A549 (cell line): Measurements from ENCODE around the gene SOX5. TPM values are rescaled to one million over a fixed set of nuclear protein-coding genes. Genes with fewer than 3 reads are reported as not detected.
A peak's percentile ranks its signal among the peaks of the same experiment; 100 is the strongest.

Source experiments
- ATAC-seq, 2 experiments: fragments of 200-7000 bp in 1 of 2; fragments of >200 bp in 1 of 2; cut with Nextera tagmentation in 1 of 2; cut with Tn5 transposase in 1 of 2; 3 replicates each; pipeline versions ENCODE4 v1.8.0 to v1.9.1; 2018 to 2020; ENCODE audit warnings: mild to moderate bottlenecking in 1 of 2, moderate library complexity in 1 of 2
- CTCF ChIA-PET: fragments of 300-600 bp; sonication (Branson Sonifier 250); formaldehyde crosslinking; extraction: SDS; loops from one replicate; lab custom pipeline; 2021; ENCODE audit warnings: antibody characterized with exemption, inconsistent platforms; lab: Yijun Ruan, JAX
- POLR2A ChIA-PET: fragments of 350-600 bp; formaldehyde crosslinking; extraction: SDS; loops from one replicate; lab custom pipeline; 2021; ENCODE audit warnings: antibody characterized with exemption, inconsistent platforms; lab: Yijun Ruan, JAX
- DNase-seq, 2 experiments: peaks; one replicate each; pipeline versions ENCODE4 v3.0.0 to v3.0.0-alpha.2; 2011 to 2016; ENCODE audit warnings: low read depth in 1 of 2, low spot score in 1 of 2
- FAIRE-seq: peaks from 2 replicates; lab custom pipeline; 2011; peaks lifted over from hg19 to GRCh38; lab: Jason Lieb, UNC
- H3K27ac ChIP-seq, 2 experiments: fragments of >200 bp; sonication (Bioruptor Twin); formaldehyde crosslinking; 3 replicates each; pipeline ENCODE4 v1.5.1; 2016 to 2017
- H3K4me1 ChIP-seq: fragments of >200 bp; sonication (Bioruptor Twin); formaldehyde crosslinking; 3 replicates; pipeline ENCODE4 v1.6.1; 2016
- H3K4me2 ChIP-seq: fragments of >200 bp; sonication (Bioruptor Twin); formaldehyde crosslinking; 3 replicates; pipeline ENCODE4 v1.6.1; 2016
- H3K4me3 ChIP-seq: fragments of >200 bp; sonication (Bioruptor Twin); formaldehyde crosslinking; 3 replicates; pipeline ENCODE4 v1.5.1; 2016
- H3K9me3 ChIP-seq: fragments of >200 bp; sonication (Bioruptor Twin); formaldehyde crosslinking; 3 replicates; pipeline ENCODE4 v1.6.1; 2016
- BHLHE40 ChIP-seq: IDR thresholded peaks from 2 replicates; pipeline ENCODE4 v1.6.1; 2012; ENCODE audit warnings: low read depth, low read length, inconsistent platforms
- CBX2 ChIP-seq: fragments of 200-600 bp; sonication (generic); IDR thresholded peaks from 2 replicates; pipeline ENCODE4 v1.6.1; 2016; ENCODE audit warnings: low read depth, mild to moderate bottlenecking, borderline replicate concordance
- CEBPB ChIP-seq, 2 experiments: fragments of >200 bp in 1 of 2; sonication (Bioruptor Twin) in 1 of 2; formaldehyde crosslinking in 1 of 2; IDR thresholded peaks; 2 replicates each; pipeline ENCODE4 v1.6.1; 2012 to 2016
- CHD4 ChIP-seq: fragments of 200-600 bp; sonication (generic); IDR thresholded peaks from 2 replicates; pipeline ENCODE4 v1.6.1; 2016; ENCODE audit warnings: antibody characterized with exemption, mild to moderate bottlenecking, borderline replicate concordance
- EHMT2 ChIP-seq: fragments of 200-600 bp; sonication (generic); IDR thresholded peaks from 2 replicates; pipeline ENCODE4 v1.6.1; 2016; ENCODE audit warnings: antibody characterized with exemption, low read depth, mild to moderate bottlenecking, moderate library complexity
- FOSB ChIP-seq: fragments of 250-450 bp; sonication (Bioruptor Pico); IDR thresholded peaks from 2 replicates; pipeline ENCODE4 v1.5.0; 2020; ENCODE audit warnings: mild to moderate bottlenecking, moderate library complexity
- FOSL2 ChIP-seq, 2 experiments: fragments of 450-650 bp in 1 of 2; fragments of >200 bp in 1 of 2; sonication (Bioruptor Twin) in 1 of 2; formaldehyde crosslinking; IDR thresholded peaks; 2 replicates each; pipeline versions ENCODE4 v1.5.0 to v1.6.1; 2016 to 2020; ENCODE audit warnings: mild to moderate bottlenecking in 1 of 2, moderate library complexity in 1 of 2
- HOXB5 ChIP-seq: fragments of 250-450 bp; sonication (Bioruptor Pico); IDR thresholded peaks from 2 replicates; pipeline ENCODE4 v1.5.0; 2020; ENCODE audit warnings: mild to moderate bottlenecking, moderate library complexity
- JUN ChIP-seq, 2 experiments: fragments of >200 bp; sonication (Bioruptor Twin); formaldehyde crosslinking; IDR thresholded peaks; 2 replicates in 1 of 2; 3 replicates in 1 of 2; pipeline ENCODE4 v1.6.1; 2016 to 2017
- JUNB ChIP-seq: fragments of >200 bp; sonication (Bioruptor Twin); formaldehyde crosslinking; IDR thresholded peaks from 2 replicates; pipeline ENCODE4 v1.6.1; 2016
- MAFK ChIP-seq: fragments of 450-650 bp; IDR thresholded peaks from 2 replicates; pipeline ENCODE4 v1.6.1; 2014; ENCODE audit not compliant: partially characterized antibody
- MAZ ChIP-seq: fragments of 150-350 bp; IDR thresholded peaks from 2 replicates; pipeline ENCODE4 v1.6.1; 2014; ENCODE audit warnings: antibody characterized with exemption, low read depth, low read length, borderline replicate concordance
- PHF8 ChIP-seq: fragments of 200-600 bp; sonication (generic); IDR thresholded peaks from 2 replicates; pipeline ENCODE4 v1.6.1; 2016; ENCODE audit warnings: low read depth, mild to moderate bottlenecking, antibody characterized with exemption, moderate library complexity, borderline replicate concordance
- RAD21 ChIP-seq, 2 experiments: fragments of >200 bp in 1 of 2; sonication (Bioruptor Twin) in 1 of 2; formaldehyde crosslinking in 1 of 2; IDR thresholded peaks in 1 of 2; conservative IDR thresholded peaks in 1 of 2; 2 replicates in 1 of 2; 3 replicates in 1 of 2; pipeline ENCODE4 v1.6.1; 2012 to 2018; ENCODE audit warnings: inconsistent platforms in 1 of 2
- RARB ChIP-seq: fragments of 250-450 bp; sonication (Bioruptor Pico); IDR thresholded peaks from 2 replicates; pipeline ENCODE4 v1.8.0; 2021; ENCODE audit warnings: mild to moderate bottlenecking, moderate library complexity
- RCOR1 ChIP-seq: fragments of 150-350 bp; IDR thresholded peaks from 2 replicates; pipeline ENCODE4 v1.6.1; 2014; ENCODE audit warnings: antibody characterized with exemption, low read length, low read depth
- TP53 ChIP-seq: fragments of 250-450 bp; sonication (Bioruptor Pico); IDR thresholded peaks from 2 replicates; pipeline ENCODE4 v1.5.0; 2021; ENCODE audit warnings: mild to moderate bottlenecking, moderate library complexity
- ZSCAN20 ChIP-seq: fragments of 250-450 bp; sonication (Bioruptor Pico); IDR thresholded peaks from 2 replicates; pipeline ENCODE4 v1.8.0; 2022; ENCODE audit warnings: mild to moderate bottlenecking, moderate library complexity
- WGBS: methylation state at CpG from one replicate; pipeline ENCODE4 v1.1.6; 2017; ENCODE audit errors: missing lambda C conversion rate; 5-methylcytosine and 5-hydroxymethylcytosine counted together
- polyA plus RNA-seq, 4 experiments: library from polyadenylated mRNA; depleted of rRNA in 3 of 4; stranded (reverse); fragments of >200 nt; fragmentation: RNase III in 1 of 4; extraction: RNeasy Plus Mini Kit Qiagen cat#74134 plus additional on column Dnase treatment in 1 of 4; gene quantifications; 2 replicates in 3 of 4; 3 replicates in 1 of 4; pipeline ENCODE4 v1.2.3, GENCODE V29; 2011 to 2017
- TF ChIP-seq, protein P1 (sequence below): fragments of 150-350 bp; IDR thresholded peaks from 2 replicates; pipeline ENCODE4 v1.6.1; 2014; ENCODE audit warnings: low read depth, mild to moderate bottlenecking, low read length
- TF ChIP-seq, protein P2 (sequence below): IDR thresholded peaks from 2 replicates; pipeline ENCODE4 v1.6.1; 2012

The SOX5 gene
- polyA plus RNA-seq, 2 of the 4 experiments (the other 2 are of a cell fraction) = not detected

DNA sequence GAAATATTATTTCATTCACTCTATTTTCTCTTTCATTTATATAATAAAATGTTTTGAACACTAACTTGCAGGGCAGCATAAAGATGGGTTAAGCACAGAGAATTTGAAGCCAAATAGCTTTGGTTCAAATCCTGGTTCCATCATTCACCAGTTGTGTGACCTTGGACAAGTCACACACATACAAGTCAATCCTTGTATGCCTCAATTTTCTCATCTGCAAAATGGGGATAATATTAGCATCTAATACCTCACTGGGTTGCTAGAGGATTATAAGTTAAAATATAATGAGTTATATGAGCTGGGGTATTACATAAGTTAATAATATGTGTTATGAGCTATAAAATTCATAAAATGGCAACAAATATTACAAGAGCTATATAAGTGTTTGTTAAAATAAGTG, 94.9 kb downstream of the SOX5 start:
- FAIRE-seq (no peak), ATAC-seq (no peak), DNase-seq (no peak)
- H3K9me3 ChIP-seq = no peaks in the 10 kb centered on the region
- no peaks in the 10 kb centered on the region for H3K4me1 ChIP-seq
- CTCF ChIA-PET = interaction anchor here (0.7 kb wide), 1 partner anchor 211 kb away, joined by 3 read pairs; no protein-coding TSS in a partner anchor
- POLR2A ChIA-PET = no interaction called here
- H3K27ac ChIP-seq = no peak overlapping the region
- TF ChIP-seq RAD21 (conservative IDR thresholded peaks at IDR 0.05 in 1 of 2, IDR thresholded peaks at IDR 0.05 in 1 of 2) (no peak), ZSCAN20 (CRISPR knock-in tag) (no peak), TP53 (CRISPR knock-in tag) (no peak), MAZ (no peak)
- TF ChIP-seq, all 56 proteins: peak for 0
- H3K4me3 ChIP-seq = no peak overlapping the region
- no peak overlapping the region for H3K4me2 ChIP-seq

DNA sequence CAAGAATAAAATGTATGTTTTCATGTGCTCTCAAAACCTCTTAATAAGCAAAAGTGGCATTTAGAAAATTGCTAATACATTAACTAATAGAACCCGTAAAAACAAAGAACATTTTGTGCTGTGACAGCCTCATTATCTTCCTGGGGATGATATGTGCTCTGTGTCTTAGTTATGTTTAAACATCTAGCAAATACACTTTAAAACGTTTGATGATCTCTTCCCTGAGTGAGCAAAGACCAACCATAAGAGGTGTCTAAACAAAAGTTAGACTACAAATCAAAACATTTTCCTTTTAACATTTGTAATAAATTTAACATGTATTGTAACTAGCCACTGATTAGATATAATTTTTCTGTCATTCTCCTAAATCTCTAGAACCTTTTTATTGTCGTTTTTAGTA, 95.8 kb downstream of the SOX5 start:
- FAIRE-seq (no peak), ATAC-seq (no peak), DNase-seq (no peak)
- under 1% methylated on average over 3 of the region's 3 CpGs for WGBS
- H3K4me3 ChIP-seq = no peak overlapping the region
- POLR2A ChIA-PET = no interaction called here
- CTCF ChIA-PET = no interaction called here
- no peaks in the 10 kb centered on the region for H3K9me3 ChIP-seq
- H3K27ac ChIP-seq = no peak overlapping the region
- H3K4me2 ChIP-seq = no peak overlapping the region
- no peaks in the 10 kb centered on the region for H3K4me1 ChIP-seq
- TF ChIP-seq BHLHE40 (no peak), EHMT2 (no peak), MAZ (no peak), PHF8 (no peak), CEBPB (IDR thresholded peaks at IDR 0.05) (no peak), FOSL2 (IDR thresholded peaks at IDR 0.05) (no peak), FOSL2 (CRISPR knock-in tag; IDR thresholded peaks at IDR 0.05) (no peak)
- TF ChIP-seq, protein P1, sequence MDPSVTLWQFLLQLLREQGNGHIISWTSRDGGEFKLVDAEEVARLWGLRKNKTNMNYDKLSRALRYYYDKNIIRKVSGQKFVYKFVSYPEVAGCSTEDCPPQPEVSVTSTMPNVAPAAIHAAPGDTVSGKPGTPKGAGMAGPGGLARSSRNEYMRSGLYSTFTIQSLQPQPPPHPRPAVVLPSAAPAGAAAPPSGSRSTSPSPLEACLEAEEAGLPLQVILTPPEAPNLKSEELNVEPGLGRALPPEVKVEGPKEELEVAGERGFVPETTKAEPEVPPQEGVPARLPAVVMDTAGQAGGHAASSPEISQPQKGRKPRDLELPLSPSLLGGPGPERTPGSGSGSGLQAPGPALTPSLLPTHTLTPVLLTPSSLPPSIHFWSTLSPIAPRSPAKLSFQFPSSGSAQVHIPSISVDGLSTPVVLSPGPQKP = no peak
- TF ChIP-seq, protein P2, sequence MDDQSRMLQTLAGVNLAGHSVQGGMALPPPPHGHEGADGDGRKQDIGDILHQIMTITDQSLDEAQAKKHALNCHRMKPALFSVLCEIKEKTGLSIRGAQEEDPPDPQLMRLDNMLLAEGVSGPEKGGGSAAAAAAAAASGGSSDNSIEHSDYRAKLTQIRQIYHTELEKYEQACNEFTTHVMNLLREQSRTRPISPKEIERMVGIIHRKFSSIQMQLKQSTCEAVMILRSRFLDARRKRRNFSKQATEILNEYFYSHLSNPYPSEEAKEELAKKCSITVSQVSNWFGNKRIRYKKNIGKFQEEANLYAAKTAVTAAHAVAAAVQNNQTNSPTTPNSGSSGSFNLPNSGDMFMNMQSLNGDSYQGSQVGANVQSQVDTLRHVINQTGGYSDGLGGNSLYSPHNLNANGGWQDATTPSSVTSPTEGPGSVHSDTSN = no peak

DNA sequence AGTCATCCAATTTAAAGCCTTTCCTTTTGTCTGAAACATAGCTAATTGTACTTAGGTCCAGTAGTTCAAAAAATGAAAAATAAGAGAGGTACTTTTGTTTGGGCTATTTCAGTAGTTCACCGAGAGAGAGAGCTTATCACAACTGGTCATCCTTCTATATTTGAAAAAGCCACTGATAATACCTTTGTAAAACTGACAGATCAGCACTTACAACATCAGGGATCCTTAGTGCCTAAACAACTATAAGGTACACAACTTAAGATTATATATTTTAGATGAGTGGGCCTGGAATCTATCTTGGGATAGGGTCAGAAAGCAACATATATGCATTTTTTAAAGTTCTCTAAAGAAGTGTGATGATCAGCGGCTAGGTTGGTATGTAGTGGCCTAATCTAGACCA, 97.9 kb downstream of the SOX5 start:
- TF ChIP-seq RARB (CRISPR knock-in tag) = no peak
- TF ChIP-seq MAFK = peak; percentile 47
- 5% methylated on average over 2 of the region's 2 CpGs for WGBS
- H3K27ac ChIP-seq = no peak overlapping the region
- H3K4me2 ChIP-seq = no peak overlapping the region
- no peak for ATAC-seq
- H3K4me1 ChIP-seq = no peaks in the 10 kb centered on the region
- H3K4me3 ChIP-seq = no peak overlapping the region
- POLR2A ChIA-PET = no interaction called here
- H3K9me3 ChIP-seq = no peaks in the 10 kb centered on the region
- FAIRE-seq = no peak
- CTCF ChIA-PET = no interaction called here
- DNase-seq = no peak

DNA sequence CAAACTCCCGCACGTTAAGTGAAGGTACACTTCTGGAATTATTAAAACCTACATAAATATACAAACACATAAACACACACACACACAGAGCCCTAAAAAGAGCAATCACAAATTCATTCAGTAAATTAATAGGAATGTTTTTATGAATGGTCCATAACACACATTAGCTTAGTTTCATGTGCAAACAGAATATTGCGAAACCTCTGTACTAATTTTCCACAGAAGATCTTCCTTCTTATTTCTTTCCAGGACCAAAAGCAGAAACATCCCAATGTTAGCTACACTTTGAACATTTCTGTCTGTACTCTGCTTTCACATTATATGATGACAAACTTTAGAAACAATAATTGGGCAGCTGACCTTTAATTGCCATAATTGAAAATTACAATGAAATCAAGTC, 101.6 kb downstream of the SOX5 start:
- Histone ChIP-seq H3K9me3 (no peaks in the 10 kb centered on the region), H3K27ac (no peak overlapping the region), H3K4me3 (no peak overlapping the region), H3K4me2 (no peak overlapping the region), H3K4me1 (no peaks in the 10 kb centered on the region)
- CTCF ChIA-PET = no interaction called here
- POLR2A ChIA-PET = no interaction called here
- DNase-seq (no peak), ATAC-seq (no peak), FAIRE-seq (no peak)
- TF ChIP-seq HOXB5 (CRISPR knock-in tag) = no peak
- TF ChIP-seq CBX2 = no peak
- no peak for TF ChIP-seq CHD4
- TF ChIP-seq JUNB = no peak
- no peak for TF ChIP-seq RCOR1
- TF ChIP-seq MAZ = no peak
- TF ChIP-seq JUN (IDR thresholded peaks at IDR 0.05) = no peak
- TF ChIP-seq FOSB = no peak
- TF ChIP-seq CEBPB (IDR thresholded peaks at IDR 0.05) = peak in 1 of 2 experiments; percentile 30; a peak in 1 of 4 replicates
- WGBS = 52% methylated on average over 3 of the region's 3 CpGs
